NB4 (cell line): ENCODE results near the gene KCMF1.

ENCODE experiments used
- POLR2A ChIP-seq: IDR thresholded peaks from 2 replicates; pipeline ENCODE4 v1.6.1; 2011; ENCODE audit warnings: mild to moderate bottlenecking; ENCODE audit not compliant: insufficient read length; ENCODE audit errors: extremely low read depth
- TF ChIP-seq, protein P1 (sequence below): IDR thresholded peaks from one replicate; pipeline ENCODE4 v1.5.1; 2012; ENCODE audit warnings: low read depth, low read length
- TF ChIP-seq, protein P2 (sequence below): IDR thresholded peaks from 2 replicates; pipeline ENCODE4 v1.6.1; 2011; ENCODE audit warnings: low read depth, low read length

DNA sequence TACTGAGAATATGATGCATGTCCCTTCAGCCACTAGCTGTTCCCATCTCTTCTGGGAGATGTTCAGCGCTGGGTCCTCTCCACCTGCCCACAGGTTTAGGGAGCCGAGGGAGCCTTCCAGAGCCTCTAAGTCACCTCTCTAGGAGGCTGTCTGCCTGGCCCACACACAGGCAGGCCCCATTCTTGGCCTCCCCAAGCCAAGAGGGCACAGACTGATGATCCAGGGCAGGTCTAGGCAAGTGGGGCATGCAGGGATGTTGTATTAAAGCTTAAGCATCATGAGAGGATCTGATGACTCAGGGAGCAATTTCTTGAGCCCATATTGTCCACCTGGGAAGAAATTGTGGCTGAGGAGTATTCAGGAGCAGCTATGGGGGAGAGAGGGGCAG lies 45.6 kb upstream of the KCMF1 start:
- TF ChIP-seq, protein P1, sequence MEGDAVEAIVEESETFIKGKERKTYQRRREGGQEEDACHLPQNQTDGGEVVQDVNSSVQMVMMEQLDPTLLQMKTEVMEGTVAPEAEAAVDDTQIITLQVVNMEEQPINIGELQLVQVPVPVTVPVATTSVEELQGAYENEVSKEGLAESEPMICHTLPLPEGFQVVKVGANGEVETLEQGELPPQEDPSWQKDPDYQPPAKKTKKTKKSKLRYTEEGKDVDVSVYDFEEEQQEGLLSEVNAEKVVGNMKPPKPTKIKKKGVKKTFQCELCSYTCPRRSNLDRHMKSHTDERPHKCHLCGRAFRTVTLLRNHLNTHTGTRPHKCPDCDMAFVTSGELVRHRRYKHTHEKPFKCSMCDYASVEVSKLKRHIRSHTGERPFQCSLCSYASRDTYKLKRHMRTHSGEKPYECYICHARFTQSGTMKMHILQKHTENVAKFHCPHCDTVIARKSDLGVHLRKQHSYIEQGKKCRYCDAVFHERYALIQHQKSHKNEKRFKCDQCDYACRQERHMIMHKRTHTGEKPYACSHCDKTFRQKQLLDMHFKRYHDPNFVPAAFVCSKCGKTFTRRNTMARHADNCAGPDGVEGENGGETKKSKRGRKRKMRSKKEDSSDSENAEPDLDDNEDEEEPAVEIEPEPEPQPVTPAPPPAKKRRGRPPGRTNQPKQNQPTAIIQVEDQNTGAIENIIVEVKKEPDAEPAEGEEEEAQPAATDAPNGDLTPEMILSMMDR = no peak
- no peak for TF ChIP-seq POLR2A
- TF ChIP-seq, protein P2, sequence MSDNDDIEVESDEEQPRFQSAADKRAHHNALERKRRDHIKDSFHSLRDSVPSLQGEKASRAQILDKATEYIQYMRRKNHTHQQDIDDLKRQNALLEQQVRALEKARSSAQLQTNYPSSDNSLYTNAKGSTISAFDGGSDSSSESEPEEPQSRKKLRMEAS = no peak
